ENCODE results near the gene SLC1A5.

DNA sequence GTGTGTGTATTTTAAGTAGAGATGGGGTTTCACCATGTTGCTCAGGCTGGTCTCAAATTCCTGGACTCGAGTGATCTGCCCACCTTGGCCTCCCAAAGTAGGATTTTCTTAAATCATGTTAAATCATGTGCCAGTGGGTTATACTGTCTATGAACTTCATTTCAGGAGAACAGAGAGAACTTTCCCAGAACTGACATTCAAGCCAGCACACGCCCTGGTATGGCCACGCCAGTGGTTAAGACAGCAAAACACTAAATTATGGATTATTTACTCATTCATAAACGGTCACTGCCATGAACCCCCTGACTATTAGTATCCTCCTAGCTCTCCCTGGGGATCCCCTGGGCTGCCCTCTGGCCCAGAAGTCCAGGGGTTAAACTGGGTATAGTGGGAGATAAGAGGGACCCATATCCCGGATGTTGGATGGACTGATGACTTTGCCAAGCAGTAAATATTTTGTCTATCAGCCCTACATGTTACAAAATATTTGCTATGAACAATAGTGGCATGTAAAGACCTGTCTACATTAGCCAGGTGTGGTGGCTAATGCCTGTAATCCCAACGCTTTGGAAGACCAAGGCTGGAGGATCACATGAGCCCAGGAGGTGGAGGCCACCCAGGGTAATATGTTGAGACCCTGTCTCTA, 26.0 kb downstream of the SLC1A5 start:
- no peak for TF ChIP-seq SP2 (tag by site-specific recombination; IDR thresholded peaks at IDR 0.05)
- no peak for TF ChIP-seq BCL11A (tag by site-specific recombination; IDR thresholded peaks at IDR 0.05; ENCODE audit: low read depth)
- TF ChIP-seq ZNF776 (tag by site-specific recombination; IDR thresholded peaks at IDR 0.05; ENCODE audit: borderline replicate concordance) = no peak
- TF ChIP-seq TCF7L2 (IDR thresholded peaks at IDR 0.05; ENCODE audit: borderline replicate concordance, low read depth, low read length) = no peak
- TF ChIP-seq, protein P1, sequence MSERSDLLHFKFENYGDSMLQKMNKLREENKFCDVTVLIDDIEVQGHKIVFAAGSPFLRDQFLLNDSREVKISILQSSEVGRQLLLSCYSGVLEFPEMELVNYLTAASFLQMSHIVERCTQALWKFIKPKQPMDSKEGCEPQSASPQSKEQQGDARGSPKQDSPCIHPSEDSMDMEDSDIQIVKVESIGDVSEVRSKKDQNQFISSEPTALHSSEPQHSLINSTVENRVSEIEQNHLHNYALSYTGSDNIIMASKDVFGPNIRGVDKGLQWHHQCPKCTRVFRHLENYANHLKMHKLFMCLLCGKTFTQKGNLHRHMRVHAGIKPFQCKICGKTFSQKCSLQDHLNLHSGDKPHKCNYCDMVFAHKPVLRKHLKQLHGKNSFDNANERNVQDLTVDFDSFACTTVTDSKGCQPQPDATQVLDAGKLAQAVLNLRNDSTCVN (tag by site-specific recombination; optimal IDR thresholded peaks at IDR 0.05) = no peak
- TF ChIP-seq, protein P2, sequence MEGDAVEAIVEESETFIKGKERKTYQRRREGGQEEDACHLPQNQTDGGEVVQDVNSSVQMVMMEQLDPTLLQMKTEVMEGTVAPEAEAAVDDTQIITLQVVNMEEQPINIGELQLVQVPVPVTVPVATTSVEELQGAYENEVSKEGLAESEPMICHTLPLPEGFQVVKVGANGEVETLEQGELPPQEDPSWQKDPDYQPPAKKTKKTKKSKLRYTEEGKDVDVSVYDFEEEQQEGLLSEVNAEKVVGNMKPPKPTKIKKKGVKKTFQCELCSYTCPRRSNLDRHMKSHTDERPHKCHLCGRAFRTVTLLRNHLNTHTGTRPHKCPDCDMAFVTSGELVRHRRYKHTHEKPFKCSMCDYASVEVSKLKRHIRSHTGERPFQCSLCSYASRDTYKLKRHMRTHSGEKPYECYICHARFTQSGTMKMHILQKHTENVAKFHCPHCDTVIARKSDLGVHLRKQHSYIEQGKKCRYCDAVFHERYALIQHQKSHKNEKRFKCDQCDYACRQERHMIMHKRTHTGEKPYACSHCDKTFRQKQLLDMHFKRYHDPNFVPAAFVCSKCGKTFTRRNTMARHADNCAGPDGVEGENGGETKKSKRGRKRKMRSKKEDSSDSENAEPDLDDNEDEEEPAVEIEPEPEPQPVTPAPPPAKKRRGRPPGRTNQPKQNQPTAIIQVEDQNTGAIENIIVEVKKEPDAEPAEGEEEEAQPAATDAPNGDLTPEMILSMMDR (tag by site-specific recombination; IDR thresholded peaks at IDR 0.05) = no peak
- no peak for TF ChIP-seq YY1 (tag by site-specific recombination; IDR thresholded peaks at IDR 0.05)
- TF ChIP-seq ZBTB1 (tag by site-specific recombination; IDR thresholded peaks at IDR 0.05) = no peak
- TF ChIP-seq MEIS1 (CRISPR knock-in tag; IDR thresholded peaks at IDR 0.05; ENCODE audit: borderline replicate concordance) = no peak
- TF ChIP-seq, protein P3, sequence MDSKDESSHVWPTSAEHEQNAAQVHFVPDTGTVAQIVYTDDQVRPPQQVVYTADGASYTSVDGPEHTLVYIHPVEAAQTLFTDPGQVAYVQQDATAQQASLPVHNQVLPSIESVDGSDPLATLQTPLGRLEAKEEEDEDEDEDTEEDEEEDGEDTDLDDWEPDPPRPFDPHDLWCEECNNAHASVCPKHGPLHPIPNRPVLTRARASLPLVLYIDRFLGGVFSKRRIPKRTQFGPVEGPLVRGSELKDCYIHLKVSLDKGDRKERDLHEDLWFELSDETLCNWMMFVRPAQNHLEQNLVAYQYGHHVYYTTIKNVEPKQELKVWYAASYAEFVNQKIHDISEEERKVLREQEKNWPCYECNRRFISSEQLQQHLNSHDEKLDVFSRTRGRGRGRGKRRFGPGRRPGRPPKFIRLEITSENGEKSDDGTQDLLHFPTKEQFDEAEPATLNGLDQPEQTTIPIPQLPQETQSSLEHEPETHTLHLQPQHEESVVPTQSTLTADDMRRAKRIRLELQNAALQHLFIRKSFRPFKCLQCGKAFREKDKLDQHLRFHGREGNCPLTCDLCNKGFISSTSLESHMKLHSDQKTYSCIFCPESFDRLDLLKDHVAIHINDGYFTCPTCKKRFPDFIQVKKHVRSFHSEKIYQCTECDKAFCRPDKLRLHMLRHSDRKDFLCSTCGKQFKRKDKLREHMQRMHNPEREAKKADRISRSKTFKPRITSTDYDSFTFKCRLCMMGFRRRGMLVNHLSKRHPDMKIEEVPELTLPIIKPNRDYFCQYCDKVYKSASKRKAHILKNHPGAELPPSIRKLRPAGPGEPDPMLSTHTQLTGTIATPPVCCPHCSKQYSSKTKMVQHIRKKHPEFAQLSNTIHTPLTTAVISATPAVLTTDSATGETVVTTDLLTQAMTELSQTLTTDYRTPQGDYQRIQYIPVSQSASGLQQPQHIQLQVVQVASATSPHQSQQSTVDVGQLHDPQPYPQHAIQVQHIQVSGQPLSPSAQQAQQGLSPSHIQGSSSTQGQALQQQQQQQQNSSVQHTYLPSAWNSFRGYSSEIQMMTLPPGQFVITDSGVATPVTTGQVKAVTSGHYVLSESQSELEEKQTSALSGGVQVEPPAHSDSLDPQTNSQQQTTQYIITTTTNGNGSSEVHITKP (tag by site-specific recombination; IDR thresholded peaks at IDR 0.05) = no peak

Data from HEK293 (cell line).